Neural progenitor cell (in vitro differentiated cells): ENCODE results near the gene TUBA3E.
"Not testable (repeated sequence)": the region's sequence is repeated elsewhere in the genome, so short reads cannot be mapped to it uniquely, and the experiment has no call there.

Experiments used
- CTCF ChIP-seq: fragments of 200-600 bp; sonication (generic); IDR thresholded peaks from 2 replicates; pipeline ENCODE4 v1.5.1; 2017; ENCODE audit warnings: antibody characterized with exemption, mild to moderate bottlenecking
- EZH2 ChIP-seq: fragments of 200-600 bp; sonication (generic); IDR thresholded peaks from 2 replicates; pipeline ENCODE4 v1.6.1; 2017; ENCODE audit warnings: antibody characterized with exemption, mild to moderate bottlenecking, moderate library complexity
- EZH2phosphoT487 ChIP-seq: fragments of 200-600 bp; sonication (generic); IDR thresholded peaks from 2 replicates; pipeline ENCODE4 v1.6.1; 2017; ENCODE audit warnings: antibody characterized with exemption

GRCh38 chr2:130229161-130229510, 30.9 kb upstream of the TUBA3E start:
- TF ChIP-seq CTCF, EZH2, EZH2phosphoT487: not testable (repeated sequence)
